OCI-LY3 (cell line): ENCODE data around the gene LTO1.

Source experiments
- CTCF ChIP-seq: fragments of 200-600, 300-600 bp; sonication (generic); IDR thresholded peaks from 2 replicates; pipeline ENCODE4 v1.5.1; 2014; ENCODE audit warnings: antibody characterized with exemption, low read length, low read depth
- EZH2phosphoT487 ChIP-seq: fragments of 200-600 bp; shearing (Covaris generic); IDR thresholded peaks from 2 replicates; pipeline ENCODE4 v1.6.1; 2018; ENCODE audit warnings: antibody characterized with exemption, mixed run types, low read depth

- TF ChIP-seq CTCF (peak; percentile 35), EZH2phosphoT487 (no peak)
These were observed 46.6 kb upstream of the LTO1 start for GRCh38 chr11:69721745-69722144.
